Motor neuron (in vitro differentiated cells): ENCODE measurements around the gene LYRM2. TPM values are rescaled to one million over a fixed set of nuclear protein-coding genes. Genes with fewer than 3 reads are reported as not detected.

Source experiments
- ATAC-seq, 8 experiments: fragments of 200-7000 bp; cut with Tn5 transposase; replicated peaks in 6 of 8; 2 replicates each; pipeline ENCODE4 v1.8.0; 2021; ENCODE audit warnings: mild to moderate bottlenecking in 8 of 8, moderate library complexity in 8 of 8
- H3K27ac ChIP-seq, 2 donors: fragments of 250-450 bp; sonication (Bioruptor Pico); 2 replicates each; pipeline ENCODE4 v1.9.0; 2021; ENCODE audit warnings: antibody characterized with exemption in 2 of 2, mild to moderate bottlenecking in 2 of 2, moderate library complexity in 1 of 2
- H3K4me1 ChIP-seq, 2 donors: fragments of 250-450 bp; sonication (Bioruptor Pico); replicated peaks in 1 of 2; 2 replicates each; pipeline ENCODE4 v1.6.1; 2021; ENCODE audit warnings: antibody characterized with exemption in 2 of 2, mild to moderate bottlenecking in 2 of 2, moderate library complexity in 1 of 2
- H3K4me3 ChIP-seq, 5 donors: fragments of 250-450 bp; sonication (Bioruptor Pico); 2 replicates each; pipeline ENCODE4 v1.9.0; 2021; ENCODE audit warnings: antibody characterized with exemption in 5 of 5, mild to moderate bottlenecking in 5 of 5, moderate library complexity in 4 of 5
- WGBS, 10 experiments: fragments of 450-650 bp; shearing (Covaris generic); methylation state at CpG; one replicate each; pipeline ENCODE4 v1.0.0; 2022; 5-methylcytosine and 5-hydroxymethylcytosine counted together
- in situ Hi-C, 9 experiments: fragments of 400-800 bp; cut with MboI; loops; one replicate each; pipeline ENCODE4 v1.15.0; 2021; ENCODE audit warnings: low sequenced_read_pairs in 9 of 9, low pct_unique_long_range_greater_than_20kb in 2 of 9; ENCODE audit not compliant: unreplicated experiment in 9 of 9
- total RNA-seq, 8 experiments: library from RNA; unstranded; fragments of 300-600 nt; gene quantifications; 2 replicates each; pipeline versions ENCODE4 v1.2.3 to v1.2.4, GENCODE V29; 2022

The LYRM2 gene
- total RNA-seq, 8 experiments from 2014 or later = 24.1 to 60.4 (median 32.1) TPM

GRCh38 chr6:89584539-89584938, 54.0 kb downstream of the LYRM2 start:
- WGBS, 10 experiments = 47 to 100% (median 90%) methylated on average over 2 to 3 of the region's 3 CpGs; no CpG with 5 or more reads in 3 of the 10 experiments
- in situ Hi-C loops = no loop called here
- no peak overlapping the region for H3K27ac ChIP-seq
- peaks cover 6 to 8% of the 10 kb centered on the region in 2 donors for H3K4me1 ChIP-seq
- ATAC-seq = no peak
- H3K4me3 ChIP-seq = no peak overlapping the region

- in situ Hi-C loops = no loop called here
- no peak for ATAC-seq
- H3K27ac ChIP-seq = no peak overlapping the region
- H3K4me1 ChIP-seq = peaks cover 0 to 3% of the 10 kb centered on the region in 2 donors
- H3K4me3 ChIP-seq = no peak overlapping the region
- WGBS, 10 experiments = 33 to 100% (median 85%) methylated on average over 1 to 2 of the region's 2 CpGs; no CpG with 5 or more reads in 2 of the 10 experiments
Measured at GRCh38 chr6:89583559-89583958, 55.0 kb downstream of the LYRM2 start.

- Histone ChIP-seq H3K27ac (no peak overlapping the region), H3K4me3 (no peak overlapping the region), H3K4me1 (peaks cover 0 to 3% of the 10 kb centered on the region in 2 donors)
- in situ Hi-C loops = no loop called here
- peak in 4 of 8 experiments; percentile 52 to 92 (median 83) for ATAC-seq
- WGBS, 10 experiments = 0 to 100% (median 47%) methylated on average over 1 to 3 of the region's 4 CpGs; no CpG with 5 or more reads in 3 of the 10 experiments
Measured at GRCh38 chr6:89582669-89583325, 55.8 kb downstream of the LYRM2 start.

- Histone ChIP-seq H3K4me3 (no peak overlapping the region), H3K27ac (no peak overlapping the region), H3K4me1 (peaks cover 0 to 3% of the 10 kb centered on the region in 2 donors)
- in situ Hi-C loops = no loop called here
- ATAC-seq = peak in 3 of 8 experiments; percentile 36 to 87 (median 71)
- 0 to 80% (median 29%) methylated on average over 1 to 4 of the region's 4 CpGs; no CpG with 5 or more reads in 3 of the 10 experiments for WGBS, 10 experiments
Measured at GRCh38 chr6:89581689-89582088, 56.9 kb downstream of the LYRM2 start.

GRCh38 chr6:89580997-89581666, 57.4 kb downstream of the LYRM2 start:
- Histone ChIP-seq H3K27ac (no peak overlapping the region), H3K4me1 (peaks cover 0 to 3% of the 10 kb centered on the region in 2 donors), H3K4me3 (no peak overlapping the region)
- ATAC-seq = peak in 1 of 8 experiments; percentile 64
- in situ Hi-C loops = no loop called here
- WGBS, 10 experiments = 49 to 100% (median 80%) methylated on average over 1 to 3 of the region's 3 CpGs; no CpG with 5 or more reads in 3 of the 10 experiments

- 17 to 100% (median 94%) methylated on average over 1 to 2 of the region's 2 CpGs for WGBS, 10 experiments
- Histone ChIP-seq H3K27ac (no peak overlapping the region), H3K4me1 (peaks cover 0 to 12% of the 10 kb centered on the region in 2 donors), H3K4me3 (no peak overlapping the region)
- in situ Hi-C loops = no loop called here
- ATAC-seq = no peak
Measured at GRCh38 chr6:89575562-89575960, 63.0 kb downstream of the LYRM2 start.

GRCh38 chr6:89574910-89575561, 63.5 kb downstream of the LYRM2 start:
- no peak for ATAC-seq
- in situ Hi-C loops = loop anchor here in 2 of 9 experiments (25.0 kb wide), 1 partner anchor 138 kb away; the partner anchor contains the start of gene ANKRD6 (in 2 of the 2)
- WGBS, 10 experiments = 60 to 100% (median 85%) methylated on average over 1 to 2 of the region's 2 CpGs; no CpG with 5 or more reads in 2 of the 10 experiments

GRCh38 chr6:89567630-89568390, 70.7 kb downstream of the LYRM2 start:
- Histone ChIP-seq H3K4me3 (peak overlapping the region in 1 of 5 donors; percentile 11), H3K4me1 (peaks cover 51 to 62% of the 10 kb centered on the region in 2 donors), H3K27ac (peak overlapping the region; percentile 33 to 54)
- ATAC-seq = no peak
- WGBS, 10 experiments = 49 to 100% (median 75%) methylated on average over 2 to 6 of the region's 6 CpGs; no CpG with 5 or more reads in 4 of the 10 experiments
- in situ Hi-C loops = loop anchor here in 2 of 9 experiments (25.0 kb wide), 1 partner anchor 131 kb away; the partner anchor contains the start of gene ANKRD6 (in 2 of the 2)

More at GRCh38 chr6:89574910-89575561, 63.5 kb downstream of the LYRM2 start:
- H3K4me1 ChIP-seq = peaks cover 0 to 12% of the 10 kb centered on the region in 2 donors
- H3K27ac ChIP-seq = no peak overlapping the region
- no peak overlapping the region for H3K4me3 ChIP-seq

GRCh38 chr6:89566930-89567629, 71.5 kb downstream of the LYRM2 start:
- H3K27ac ChIP-seq = peak overlapping the region; percentile 33 to 54
- H3K4me3 ChIP-seq = peak overlapping the region in 3 of 5 donors; percentile 8 to 13 (median 11)
- in situ Hi-C loops = loop anchor here in 2 of 9 experiments (25.0 kb wide), 1 partner anchor 130 kb away; the partner anchor contains the start of gene ANKRD6 (in 2 of the 2)
- H3K4me1 ChIP-seq = peaks cover 56 to 66% of the 10 kb centered on the region in 2 donors
- 0 to 84% (median 7%) methylated on average over 3 to 13 of the region's 16 CpGs; no CpG with 5 or more reads in 1 of the 10 experiments for WGBS, 10 experiments
- ATAC-seq = peak in 5 of 8 experiments; percentile 62 to 80 (median 71)

- 29 to 100% (median 82%) methylated on average over 1 to 8 of the region's 10 CpGs; no CpG with 5 or more reads in 2 of the 10 experiments for WGBS, 10 experiments
- H3K4me3 ChIP-seq = peak overlapping the region in 2 of 5 donors; percentile 8 to 13
- in situ Hi-C loops = loop anchor here in 2 of 9 experiments (25.0 kb wide), 1 partner anchor 129 kb away; the partner anchor contains the start of gene ANKRD6 (in 2 of the 2)
- ATAC-seq = peak in 1 of 8 experiments; percentile 1
- H3K27ac ChIP-seq = peak overlapping the region in 1 of 2 donors; percentile 54
- peaks cover 65 to 75% of the 10 kb centered on the region in 2 donors for H3K4me1 ChIP-seq
Measured at GRCh38 chr6:89566008-89566800, 72.3 kb downstream of the LYRM2 start.
